Common myeloid progenitor, CD34-positive (primary cell): ENCODE results near the gene SMIM1.

ENCODE experiments used
- CTCF ChIA-PET: fragments of 350-600 bp; sonication (Branson Sonifier 250); formaldehyde crosslinking; loops from one replicate; lab custom pipeline; 2021; ENCODE audit warnings: antibody characterized with exemption; lab: Charles Lee
- POLR2A ChIA-PET: fragments of 350-600 bp; sonication (Branson Sonifier 250); formaldehyde crosslinking; loops from one replicate; lab custom pipeline; 2021; ENCODE audit warnings: antibody characterized with exemption; lab: Charles Lee
- DNase-seq, 3 donors: peaks; one replicate each; pipeline versions ENCODE4 v3.0.0 to v3.0.0-alpha.2; 2013
- H3K27ac ChIP-seq, 2 experiments: 1 replicate in 1 of 2; 2 replicates in 1 of 2; pipeline ENCODE4 v1.7.0; 2013; ENCODE audit warnings: inconsistent platforms in 2 of 2, low read length in 2 of 2, mild to moderate bottlenecking in 2 of 2, low read depth in 1 of 2, moderate library complexity in 1 of 2; ENCODE audit not compliant: severe bottlenecking in 2 of 2, insufficient read depth in 1 of 2, poor library complexity in 1 of 2
- H3K27me3 ChIP-seq, 5 experiments: replicated peaks in 2 of 5; 1 replicate in 3 of 5; 2 replicates in 2 of 5; pipeline versions ENCODE4 v1.6.1 to v1.7.0; 2013; ENCODE audit warnings: low read length in 4 of 5, mild to moderate bottlenecking in 2 of 5, moderate library complexity in 2 of 5, inconsistent platforms in 1 of 5; ENCODE audit not compliant: insufficient read depth in 5 of 5, control insufficient read depth in 4 of 5
- H3K36me3 ChIP-seq, 4 experiments: 1 replicate in 2 of 4; 2 replicates in 2 of 4; pipeline versions ENCODE4 v1.6.1 to v1.7.0; 2013; ENCODE audit warnings: low read length in 3 of 4, control low read depth in 1 of 4, mild to moderate bottlenecking in 1 of 4; ENCODE audit not compliant: control insufficient read depth in 4 of 4, insufficient read depth in 4 of 4
- H3K4me1 ChIP-seq, 4 experiments: 1 replicate in 3 of 4; 2 replicates in 1 of 4; pipeline versions ENCODE4 v1.6.1 to v1.7.1; 2013; ENCODE audit warnings: low read length in 3 of 4, mild to moderate bottlenecking in 3 of 4, control low read depth in 1 of 4, inconsistent platforms in 1 of 4, moderate library complexity in 1 of 4; ENCODE audit not compliant: control insufficient read depth in 4 of 4, insufficient read depth in 4 of 4; ENCODE audit errors: control extremely low read depth in 1 of 4
- H3K4me3 ChIP-seq, 7 experiments: 1 replicate in 4 of 7; 2 replicates in 3 of 7; pipeline versions ENCODE4 v1.5.1 to v1.7.0; 2013; ENCODE audit warnings: mild to moderate bottlenecking in 7 of 7, low read length in 6 of 7, moderate library complexity in 6 of 7, inconsistent platforms in 2 of 7, low read depth in 2 of 7, control low read depth in 1 of 7; ENCODE audit not compliant: insufficient read depth in 4 of 7, control insufficient read depth in 1 of 7; ENCODE audit errors: extremely low read depth in 1 of 7
- H3K9me3 ChIP-seq, 5 experiments: 1 replicate in 4 of 5; 2 replicates in 1 of 5; pipeline versions ENCODE4 v1.6.1 to v1.7.1; 2013; ENCODE audit warnings: low read length in 4 of 5, mild to moderate bottlenecking in 2 of 5, inconsistent platforms in 1 of 5, low read depth in 1 of 5, moderate library complexity in 1 of 5; ENCODE audit not compliant: control insufficient read depth in 4 of 5, insufficient read depth in 2 of 5; ENCODE audit errors: control extremely low read depth in 1 of 5
- WGBS: methylation state at CpG from one replicate; pipeline ENCODE4 v1.1.5; 2013; ENCODE audit not compliant: insufficient coverage; 5-methylcytosine and 5-hydroxymethylcytosine counted together

SMIM1 gene

DNA sequence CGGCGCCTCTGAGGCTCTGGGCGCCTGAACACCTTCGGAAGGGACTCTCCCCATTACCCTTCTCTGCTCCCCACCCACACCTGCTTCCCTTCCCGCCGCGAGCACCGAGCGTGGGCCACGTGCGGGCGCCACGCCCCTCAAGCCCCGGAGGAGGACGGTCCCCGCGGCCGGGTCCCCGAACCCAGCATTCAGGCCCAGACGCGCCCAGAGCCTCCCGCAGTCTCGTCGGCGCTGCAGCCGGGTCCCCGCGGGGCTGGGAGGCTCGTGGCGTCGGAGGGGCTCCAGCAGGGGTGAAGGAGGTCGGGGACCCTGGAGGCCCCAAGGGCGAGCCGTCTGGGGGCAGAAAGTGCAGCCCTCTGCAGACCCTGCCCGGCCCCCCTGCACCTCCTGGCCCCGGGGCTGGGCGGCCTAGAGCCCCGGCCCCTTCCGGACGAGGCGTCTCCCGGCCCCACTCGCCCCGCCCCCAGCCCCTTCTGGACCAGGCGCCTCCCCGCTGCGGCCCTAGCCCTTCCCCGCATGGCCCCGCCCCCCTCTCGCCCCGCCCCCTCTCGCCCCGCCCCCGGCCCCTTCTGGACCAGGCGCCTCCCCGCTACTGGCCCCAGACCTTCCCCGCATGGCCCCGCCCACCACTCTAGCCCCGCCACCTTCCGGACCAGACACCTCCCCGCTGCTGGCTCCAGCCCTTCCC lies 378 bp upstream of the SMIM1 start:
- CTCF ChIA-PET: interaction anchor here (1.0 kb wide), 1 partner anchor 18 kb away, joined by 3 read pairs; no protein-coding TSS in a partner anchor
- POLR2A ChIA-PET: no interaction called here
- H3K36me3 ChIP-seq: no peaks in the 10 kb centered on the region
- WGBS: 0% methylated on average over 20 of the region's 61 CpGs
- DNase-seq: peak; percentile 84 to 93 (median 93)
- peak overlapping the region; percentile 34 to 80 (median 60) for H3K4me3 ChIP-seq
- H3K27ac ChIP-seq: no peak overlapping the region
- H3K4me1 ChIP-seq: peaks cover 0 to 51% (median 39%) of the 10 kb centered on the region in 4 experiments
- H3K9me3 ChIP-seq: no peaks in the 10 kb centered on the region
- no peaks in the 10 kb centered on the region for H3K27me3 ChIP-seq

DNA sequence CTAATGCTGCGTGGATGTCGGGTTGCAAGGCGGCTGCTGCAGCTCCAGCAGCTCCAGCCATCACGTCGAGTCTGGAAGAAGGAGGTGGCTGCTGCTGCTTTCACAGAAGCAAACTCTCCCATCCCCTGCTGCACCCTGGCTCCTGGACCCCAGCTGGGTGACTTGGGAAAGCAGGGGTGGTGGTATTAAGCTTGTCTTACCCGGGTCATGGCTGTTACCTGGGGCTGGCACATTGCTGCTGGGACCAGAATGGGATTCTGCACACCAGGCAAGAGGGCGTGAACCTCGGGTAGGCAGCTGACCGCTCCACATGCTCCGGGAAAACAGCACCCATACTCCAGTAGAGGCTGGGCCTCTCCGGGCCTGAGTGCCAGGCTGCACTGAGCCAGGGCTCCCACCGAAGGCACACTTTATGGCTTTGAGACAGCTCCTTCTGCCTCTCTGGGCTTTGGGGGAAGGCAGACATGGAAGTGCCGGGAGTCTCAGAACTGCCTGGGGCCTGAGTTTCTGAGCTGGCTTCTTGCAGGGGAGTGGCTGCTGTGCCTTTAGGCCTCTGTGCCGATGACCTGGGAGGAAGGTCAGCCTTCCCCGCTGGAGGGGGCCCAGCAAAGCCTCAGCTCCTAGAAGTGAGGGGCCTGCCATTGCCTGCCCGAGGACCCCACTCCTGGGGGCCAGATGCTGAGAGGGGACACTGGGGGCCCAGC lies 1.2 kb downstream of the SMIM1 start:
- Histone ChIP-seq H3K4me1 (peaks cover 0 to 51% (median 39%) of the 10 kb centered on the region in 4 experiments), H3K4me3 (peak overlapping the region in 4 of 7 experiments; percentile 46 to 73 (median 66)), H3K27ac (peak overlapping the region in 1 of 2 experiments; percentile 68), H3K27me3 (no peaks in the 10 kb centered on the region), H3K9me3 (no peaks in the 10 kb centered on the region), H3K36me3 (peaks cover 0 to 7% (median 2%) of the 10 kb centered on the region in 4 experiments)
- 92% methylated on average over 12 of the region's 16 CpGs for WGBS
- DNase-seq: no peak
- POLR2A ChIA-PET: no interaction called here
- CTCF ChIA-PET: interaction anchor here (1.5 kb wide), 1 partner anchor 20 kb away, joined by 6 read pairs; no protein-coding TSS in a partner anchor

DNA sequence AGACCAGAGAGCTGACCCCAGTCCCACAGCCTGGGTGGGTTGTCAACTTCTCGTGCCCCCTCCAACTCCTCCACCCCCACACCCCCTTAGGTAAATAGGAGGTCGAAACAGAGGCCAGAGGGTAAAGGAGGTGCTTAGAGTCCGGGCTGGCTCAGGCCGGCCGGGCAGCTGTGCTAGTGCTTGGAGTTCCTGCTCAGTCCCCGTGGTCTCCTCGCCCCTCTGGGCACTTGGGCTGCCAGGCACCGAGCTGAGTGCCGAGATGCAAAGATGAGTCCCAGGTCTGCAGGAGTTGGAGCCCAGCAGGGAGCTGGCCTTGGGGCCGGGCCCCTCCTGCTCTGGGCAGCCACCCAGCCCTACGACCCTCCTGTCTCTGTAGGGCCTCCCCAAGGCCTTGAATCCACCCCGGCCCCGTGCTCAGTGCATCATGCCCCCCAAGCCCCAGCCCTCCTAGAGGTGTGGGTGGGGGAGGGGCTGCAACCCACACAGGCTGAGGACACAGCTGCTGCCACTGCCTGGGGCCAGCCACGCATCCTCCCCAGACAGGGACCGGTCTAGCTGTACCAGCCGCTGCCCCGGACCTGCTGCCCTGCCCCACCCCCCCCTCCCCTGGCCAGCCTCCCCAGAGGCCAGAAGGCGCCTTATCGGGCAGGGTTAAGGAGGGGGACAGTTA lies 1.9 kb downstream of the SMIM1 start:
- DNase-seq: no peak
- peaks cover 0 to 51% (median 39%) of the 10 kb centered on the region in 4 experiments for H3K4me1 ChIP-seq
- peaks cover 0 to 14% (median 8%) of the 10 kb centered on the region in 4 experiments for H3K36me3 ChIP-seq
- H3K27me3 ChIP-seq: no peaks in the 10 kb centered on the region
- ChIA-PET CTCF (interaction anchor here (1.5 kb wide), 1 partner anchor 19 kb away, joined by 6 read pairs; no protein-coding TSS in a partner anchor), POLR2A (no interaction called here)
- 95% methylated on average over 11 of the region's 19 CpGs for WGBS
- H3K9me3 ChIP-seq: no peaks in the 10 kb centered on the region
- H3K4me3 ChIP-seq: no peak overlapping the region
- peak overlapping the region in 1 of 2 experiments; percentile 68 for H3K27ac ChIP-seq

DNA sequence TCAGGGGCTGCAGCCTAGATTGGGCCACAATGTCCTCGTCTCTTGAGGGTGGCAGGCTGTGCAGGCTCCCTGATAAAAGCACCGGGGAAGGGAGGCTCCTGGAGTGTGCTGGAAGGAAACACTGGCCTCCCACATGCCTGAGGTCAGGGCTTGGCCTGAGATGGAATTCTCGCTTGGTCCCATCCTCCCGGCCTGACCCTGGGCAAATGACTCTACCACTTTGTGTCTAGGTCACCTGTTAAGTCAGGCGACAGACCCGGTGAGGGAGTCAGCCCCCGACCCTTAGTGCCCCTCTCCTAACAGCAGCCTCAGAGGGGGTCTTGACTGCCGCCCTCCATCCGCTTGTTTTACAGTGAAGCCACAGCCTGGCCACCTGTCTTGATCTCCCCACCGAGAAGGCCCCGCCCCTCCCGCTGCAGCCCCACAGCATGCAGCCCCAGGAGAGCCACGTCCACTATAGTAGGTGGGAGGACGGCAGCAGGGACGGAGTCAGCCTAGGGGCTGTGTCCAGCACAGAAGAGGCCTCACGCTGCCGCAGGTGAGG lies 2.5 kb downstream of the SMIM1 start:
- Histone ChIP-seq H3K9me3 (no peaks in the 10 kb centered on the region), H3K4me3 (peak overlapping the region in 3 of 7 experiments; percentile 26 to 36 (median 30)), H3K36me3 (peaks cover 0 to 20% (median 14%) of the 10 kb centered on the region in 4 experiments), H3K27me3 (no peaks in the 10 kb centered on the region), H3K4me1 (peaks cover 0 to 51% (median 39%) of the 10 kb centered on the region in 4 experiments), H3K27ac (peak overlapping the region in 1 of 2 experiments; percentile 14)
- 51% methylated on average over 12 of the region's 17 CpGs for WGBS
- ChIA-PET POLR2A (no interaction called here), CTCF (interaction anchor here (1.0 to 4.2 kb wide), 6 partner anchors 12 to 29 kb away, joined by 3 to 18 read pairs (median 4); partner anchors contain the start of gene LRRC47)
- no peak for DNase-seq

DNA sequence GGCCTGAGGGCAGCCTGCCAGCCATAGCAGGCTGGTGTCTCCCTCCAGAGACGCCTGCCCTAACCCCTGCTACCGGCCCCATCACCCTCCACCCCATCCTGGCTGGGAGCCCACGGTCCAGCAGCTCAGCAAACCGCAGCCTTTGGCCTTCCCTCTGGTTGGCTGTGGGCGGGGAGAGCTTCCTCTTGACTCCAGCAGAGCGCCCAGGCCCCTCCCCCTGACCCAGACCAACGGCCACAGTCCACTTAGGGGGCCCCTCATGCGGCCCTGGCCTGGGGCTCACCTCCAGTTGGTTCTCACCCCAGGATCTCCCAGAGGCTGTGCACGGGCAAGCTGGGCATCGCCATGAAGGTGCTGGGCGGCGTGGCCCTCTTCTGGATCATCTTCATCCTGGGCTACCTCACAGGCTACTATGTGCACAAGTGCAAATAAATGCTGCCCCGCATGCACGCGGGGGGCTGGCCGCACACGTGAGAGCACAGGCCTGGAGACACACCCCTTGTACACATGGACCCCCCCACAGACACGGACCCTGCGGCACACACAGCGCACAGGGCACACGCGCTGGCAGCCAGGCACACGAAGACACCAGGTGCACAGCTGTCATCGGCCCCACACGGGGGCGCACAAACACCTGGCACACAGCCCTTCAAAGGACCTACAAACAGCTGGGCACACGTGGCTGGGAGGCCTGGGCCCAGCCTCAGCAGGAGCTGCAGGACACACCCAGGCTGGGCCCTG lies 3.1 kb downstream of the SMIM1 start:
- Histone ChIP-seq H3K9me3 (no peaks in the 10 kb centered on the region), H3K4me3 (peak overlapping the region in 3 of 7 experiments; percentile 26 to 36 (median 30)), H3K27me3 (no peaks in the 10 kb centered on the region), H3K27ac (peak overlapping the region in 1 of 2 experiments; percentile 14), H3K36me3 (peaks cover 0 to 26% (median 20%) of the 10 kb centered on the region in 4 experiments), H3K4me1 (peaks cover 0 to 46% (median 39%) of the 10 kb centered on the region in 4 experiments)
- peak; percentile 60 to 77 (median 71) for DNase-seq
- ChIA-PET CTCF (interaction anchor here (0.6 to 4.2 kb wide), 8 partner anchors 9 to 28 kb away, joined by 3 to 18 read pairs (median 4); partner anchors contain the start of gene LRRC47), POLR2A (no interaction called here)
- WGBS: 32% methylated on average over 19 of the region's 27 CpGs
